Activated naive CD4-positive, alpha-beta T cell treated with anti-CD3 and anti-CD28 coated beads for 36 hours (primary cell): ENCODE results near the gene APOLD1. TPM values are rescaled to one million over a fixed set of nuclear protein-coding genes. Genes with fewer than 3 reads are reported as not detected.
"Not testable (repeated sequence)": the region's sequence is repeated elsewhere in the genome, so short reads cannot be mapped to it uniquely, and the experiment has no call there.

Source experiments
- CTCF ChIA-PET: fragments of 350-600 bp; sonication (Branson Sonifier 250); formaldehyde crosslinking; loops from one replicate; lab custom pipeline; 2021; ENCODE audit warnings: antibody characterized with exemption; lab: Charles Lee
- DNase-seq: peaks from one replicate; pipeline ENCODE4 v3.0.0-alpha.2; 2020
- H3K27ac Mint-ChIP-seq: one replicate; pipeline ENCODE4 v1.8.0; 2021; ENCODE audit warnings: mild to moderate bottlenecking, mixed read lengths
- H3K27me3 Mint-ChIP-seq: one replicate; pipeline ENCODE4 v1.8.0; 2021; ENCODE audit warnings: low read depth, mixed read lengths
- H3K36me3 Mint-ChIP-seq: one replicate; pipeline ENCODE4 v1.8.0; 2021; ENCODE audit warnings: low read depth, mixed read lengths
- H3K4me1 Mint-ChIP-seq: one replicate; pipeline ENCODE4 v1.8.0; 2021; ENCODE audit warnings: low read depth, mixed read lengths
- H3K4me3 Mint-ChIP-seq: one replicate; pipeline ENCODE4 v1.8.0; 2021; ENCODE audit warnings: mild to moderate bottlenecking, moderate library complexity, mixed read lengths
- H3K9me3 Mint-ChIP-seq: one replicate; pipeline ENCODE4 v1.8.0; 2021; ENCODE audit warnings: mixed read lengths
- intact Hi-C: fragments of 100-400 bp; cut with micrococcal nuclease; formaldehyde crosslinking; loops from one replicate; pipeline ENCODE4 v1.15.1; 2023
- total RNA-seq, 2 experiments: library from RNA; stranded (reverse); gene quantifications; one replicate each; pipeline ENCODE4 v1.2.3, GENCODE V29; 2021

APOLD1 gene
- total RNA-seq, 2 experiments from 2014 or later = 0.88 to 1.3 TPM

GRCh38 chr12:12800406-12801180 lies 15.1 kb downstream of the APOLD1 start:
- CTCF ChIA-PET = interaction anchor here (0.7 to 1.9 kb wide), 2 partner anchors 13 to 325 kb away, joined by 3 to 7 read pairs; no protein-coding TSS in a partner anchor
- no peak overlapping the region for H3K27ac Mint-ChIP-seq
- intact Hi-C loops = no loop called here

GRCh38 chr12:12801656-12802055 lies 16.2 kb downstream of the APOLD1 start:
- H3K36me3 Mint-ChIP-seq, DNase-seq, H3K4me3 Mint-ChIP-seq, H3K9me3 Mint-ChIP-seq, intact Hi-C loops, H3K27ac Mint-ChIP-seq, H3K27me3 Mint-ChIP-seq, CTCF ChIA-PET: not testable (repeated sequence)
- H3K4me1 Mint-ChIP-seq = peaks cover 39% of the 10 kb centered on the region

More at GRCh38 chr12:12800406-12801180, 15.1 kb downstream of the APOLD1 start:
- peaks cover 34% of the 10 kb centered on the region for H3K4me1 Mint-ChIP-seq
- no peaks in the 10 kb centered on the region for H3K9me3 Mint-ChIP-seq
- DNase-seq = no peak
- H3K36me3 Mint-ChIP-seq = no peaks in the 10 kb centered on the region
- no peaks in the 10 kb centered on the region for H3K27me3 Mint-ChIP-seq
- H3K4me3 Mint-ChIP-seq = no peak overlapping the region

GRCh38 chr12:12803186-12803585 lies 17.7 kb downstream of the APOLD1 start:
- no peaks in the 10 kb centered on the region for H3K9me3 Mint-ChIP-seq
- peak; percentile 61 for DNase-seq
- no peaks in the 10 kb centered on the region for H3K36me3 Mint-ChIP-seq
- H3K27me3 Mint-ChIP-seq = no peaks in the 10 kb centered on the region
- H3K4me3 Mint-ChIP-seq = no peak overlapping the region
- H3K4me1 Mint-ChIP-seq = peaks cover 53% of the 10 kb centered on the region
- CTCF ChIA-PET = interaction anchor here (0.7 to 5.3 kb wide), 3 partner anchors 10 to 60 kb away, joined by 4 to 36 read pairs (median 6); partner anchors contain the start of gene DDX47
- intact Hi-C loops = no loop called here
- H3K27ac Mint-ChIP-seq = no peak overlapping the region

- intact Hi-C loops = no loop called here
- no peaks in the 10 kb centered on the region for H3K27me3 Mint-ChIP-seq
- H3K36me3 Mint-ChIP-seq = no peaks in the 10 kb centered on the region
- H3K4me3 Mint-ChIP-seq = no peak overlapping the region
- peaks cover 61% of the 10 kb centered on the region for H3K4me1 Mint-ChIP-seq
- no peaks in the 10 kb centered on the region for H3K9me3 Mint-ChIP-seq
- no peak overlapping the region for H3K27ac Mint-ChIP-seq
- DNase-seq = no peak
- CTCF ChIA-PET = interaction anchor here (1.1 to 5.3 kb wide), 3 partner anchors 9 to 408 kb away, joined by 3 to 36 read pairs (median 6); partner anchors contain the start of gene DDX47
These were observed 18.6 kb downstream of the APOLD1 start for GRCh38 chr12:12804011-12804410.

GRCh38 chr12:12804432-12804886 lies 19.0 kb downstream of the APOLD1 start:
- H3K27ac Mint-ChIP-seq = no peak overlapping the region
- peaks cover 66% of the 10 kb centered on the region for H3K4me1 Mint-ChIP-seq
- H3K9me3 Mint-ChIP-seq = no peaks in the 10 kb centered on the region
- no peaks in the 10 kb centered on the region for H3K36me3 Mint-ChIP-seq
- no peaks in the 10 kb centered on the region for H3K27me3 Mint-ChIP-seq
- CTCF ChIA-PET = interaction anchor here (1.1 to 5.3 kb wide), 2 partner anchors 15 to 408 kb away, joined by 3 to 36 read pairs; no protein-coding TSS in a partner anchor
- intact Hi-C loops = no loop called here
- no peak overlapping the region for H3K4me3 Mint-ChIP-seq
- no peak for DNase-seq

GRCh38 chr12:12806784-12807516 lies 21.5 kb downstream of the APOLD1 start:
- no peak overlapping the region for H3K4me3 Mint-ChIP-seq
- peaks cover 59% of the 10 kb centered on the region for H3K4me1 Mint-ChIP-seq
- H3K27ac Mint-ChIP-seq = peak overlapping the region; percentile 77
- no peak for DNase-seq
- H3K9me3 Mint-ChIP-seq = no peaks in the 10 kb centered on the region
- no peaks in the 10 kb centered on the region for H3K36me3 Mint-ChIP-seq
- H3K27me3 Mint-ChIP-seq = no peaks in the 10 kb centered on the region
- intact Hi-C loops = no loop called here
- CTCF ChIA-PET = interaction anchor here (0.9 to 5.3 kb wide), 3 partner anchors 17 to 405 kb away, joined by 4 to 36 read pairs (median 4); no protein-coding TSS in a partner anchor

GRCh38 chr12:12807517-12807903 lies 22.1 kb downstream of the APOLD1 start:
- CTCF ChIA-PET = interaction anchor here (0.9 to 5.3 kb wide), 2 partner anchors 18 to 404 kb away, joined by 4 to 36 read pairs; no protein-coding TSS in a partner anchor
- DNase-seq, H3K9me3 Mint-ChIP-seq, intact Hi-C loops, H3K36me3 Mint-ChIP-seq, H3K4me3 Mint-ChIP-seq, H3K27me3 Mint-ChIP-seq: not testable (repeated sequence)
- H3K27ac Mint-ChIP-seq = peak overlapping the region; percentile 77
- H3K4me1 Mint-ChIP-seq = peaks cover 55% of the 10 kb centered on the region

GRCh38 chr12:12807970-12808702 lies 22.7 kb downstream of the APOLD1 start:
- H3K4me1 Mint-ChIP-seq = peaks cover 56% of the 10 kb centered on the region
- intact Hi-C loops = loop anchor here (1.0 to 2.0 kb wide), 7 partner anchors 20 to 293 kb away; no protein-coding TSS in a partner anchor
- peak overlapping the region; percentile 94 for H3K27ac Mint-ChIP-seq
- peak overlapping the region; percentile 65 for H3K4me3 Mint-ChIP-seq
- DNase-seq = peak; percentile 64
- peaks cover under 1% of the 10 kb centered on the region for H3K36me3 Mint-ChIP-seq
- H3K27me3 Mint-ChIP-seq = no peaks in the 10 kb centered on the region
- CTCF ChIA-PET = interaction anchor here (2.0 to 5.3 kb wide), 2 partner anchors 19 to 20 kb away, joined by 10 to 36 read pairs; no protein-coding TSS in a partner anchor
- H3K9me3 Mint-ChIP-seq = no peaks in the 10 kb centered on the region

- no peak overlapping the region for H3K4me3 Mint-ChIP-seq
- CTCF ChIA-PET = interaction anchor here (1.0 to 4.4 kb wide), 2 partner anchors 18 to 22 kb away, joined by 4 to 36 read pairs; no protein-coding TSS in a partner anchor
- no peaks in the 10 kb centered on the region for H3K27me3 Mint-ChIP-seq
These were observed 25.1 kb downstream of the APOLD1 start for GRCh38 chr12:12810553-12811021.

GRCh38 chr12:12811343-12811742 lies 25.9 kb downstream of the APOLD1 start:
- DNase-seq = no peak
- H3K9me3 Mint-ChIP-seq = no peaks in the 10 kb centered on the region
- CTCF ChIA-PET = interaction anchor here (1.0 to 4.4 kb wide), 2 partner anchors 18 to 23 kb away, joined by 4 to 36 read pairs; no protein-coding TSS in a partner anchor
- H3K4me3 Mint-ChIP-seq = no peak overlapping the region
- no peak overlapping the region for H3K27ac Mint-ChIP-seq
- intact Hi-C loops = loop anchor here (5.0 kb wide), 2 partner anchors 231 to 454 kb away; partner anchors contain the start of genes BORCS5 and FAM234B
- no peaks in the 10 kb centered on the region for H3K27me3 Mint-ChIP-seq
- peaks cover 57% of the 10 kb centered on the region for H3K4me1 Mint-ChIP-seq
- H3K36me3 Mint-ChIP-seq = peaks cover 19% of the 10 kb centered on the region

More at GRCh38 chr12:12810553-12811021, 25.1 kb downstream of the APOLD1 start:
- Mint-ChIP-seq H3K36me3 (peaks cover 13% of the 10 kb centered on the region), H3K9me3 (no peaks in the 10 kb centered on the region), H3K27ac (no peak overlapping the region), H3K4me1 (peaks cover 55% of the 10 kb centered on the region)
- intact Hi-C loops = loop anchor here (5.0 kb wide), 2 partner anchors 232 to 453 kb away; partner anchors contain the start of genes BORCS5 and FAM234B
- DNase-seq = no peak

GRCh38 chr12:12812174-12812573 lies 26.7 kb downstream of the APOLD1 start:
- Mint-ChIP-seq H3K27me3 (no peaks in the 10 kb centered on the region), H3K4me3 (peak overlapping the region; percentile 30), H3K36me3 (peaks cover 19% of the 10 kb centered on the region), H3K4me1 (peaks cover 60% of the 10 kb centered on the region), H3K9me3 (no peaks in the 10 kb centered on the region), H3K27ac (no peak overlapping the region)
- DNase-seq = no peak
- CTCF ChIA-PET = interaction anchor here (0.5 to 4.4 kb wide), 8 partner anchors 9 to 240 kb away, joined by 3 to 36 read pairs (median 4); no protein-coding TSS in a partner anchor
- intact Hi-C loops = loop anchor here (5.0 kb wide), 2 partner anchors 230 to 455 kb away; partner anchors contain the start of genes BORCS5 and FAM234B
